GM19023 (cell line): ENCODE results near the gene EXOC6.

ENCODE experiments used
- ATAC-seq: cut with Tn5 transposase; IDR thresholded peaks from one replicate; pipeline ENCODE4 v1.9.1; 2021; ENCODE audit warnings: mild to moderate bottlenecking, moderate library complexity; ENCODE audit not compliant: unreplicated experiment

The EXOC6 gene

GRCh38 chr10:92832121-92832520 is 16.2 kb upstream of the EXOC6 start:
- ATAC-seq: no peak

- ATAC-seq: no peak
Measured at GRCh38 chr10:92832998-92833650, 15.2 kb upstream of the EXOC6 start.

GRCh38 chr10:92834331-92834730 is 14.0 kb upstream of the EXOC6 start:
- ATAC-seq: no peak

- no peak for ATAC-seq
Measured at GRCh38 chr10:92834986-92835385, 13.3 kb upstream of the EXOC6 start.

GRCh38 chr10:92837456-92837855 is 10.9 kb upstream of the EXOC6 start:
- no peak for ATAC-seq

GRCh38 chr10:92839191-92840085 is 8.9 kb upstream of the EXOC6 start:
- no peak for ATAC-seq

- no peak for ATAC-seq
Measured at GRCh38 chr10:92844746-92845145, 3.6 kb upstream of the EXOC6 start.

GRCh38 chr10:92845921-92846320 is 2.4 kb upstream of the EXOC6 start:
- ATAC-seq: no peak

GRCh38 chr10:92846344-92846743 is 2.0 kb upstream of the EXOC6 start:
- ATAC-seq: no peak

GRCh38 chr10:92846854-92847201 is 1.5 kb upstream of the EXOC6 start:
- ATAC-seq: no peak

- no peak for ATAC-seq
Measured at GRCh38 chr10:92847202-92847864, 987 bp upstream of the EXOC6 start.

GRCh38 chr10:92848037-92848440 is 281 bp upstream of the EXOC6 start:
- no peak for ATAC-seq

- ATAC-seq: no peak
Measured at GRCh38 chr10:92849234-92849525, 860 bp downstream of the EXOC6 start.

GRCh38 chr10:92849576-92850090 is 1.3 kb downstream of the EXOC6 start:
- ATAC-seq: no peak

- no peak for ATAC-seq
Measured at GRCh38 chr10:92850185-92850584, 1.9 kb downstream of the EXOC6 start.

- no peak for ATAC-seq
Measured at GRCh38 chr10:92851003-92851402, 2.7 kb downstream of the EXOC6 start.

GRCh38 chr10:92855560-92855959 is 7.2 kb downstream of the EXOC6 start:
- ATAC-seq: no peak

- no peak for ATAC-seq
Measured at GRCh38 chr10:92857904-92858514, 9.7 kb downstream of the EXOC6 start.

GRCh38 chr10:92867235-92867634 is 18.9 kb downstream of the EXOC6 start:
- ATAC-seq: no peak

- ATAC-seq: no peak
Measured at GRCh38 chr10:92868036-92868435, 19.7 kb downstream of the EXOC6 start.

GRCh38 chr10:92868557-92868956 is 20.2 kb downstream of the EXOC6 start:
- ATAC-seq: no peak
